Hepatocyte (in vitro differentiated cells): Measurements from ENCODE around the gene LRBA. TPM values are rescaled to one million over a fixed set of nuclear protein-coding genes. Genes with fewer than 3 reads are reported as not detected.

Source experiments
- polyA plus RNA-seq: library from polyadenylated mRNA; unstranded; fragments of >200 nt; fragmentation: Nextera tagmentation; extraction: Ambion mirVana; gene quantifications from 2 replicates; pipeline ENCODE4 v1.2.1, GENCODE V29; 2016
- small RNA-seq: library from RNA; depleted of rRNA; stranded (forward); fragments of <200 nt; gene quantifications from one replicate; pipeline ENCODE3, GENCODE V24; 2014
- total RNA-seq: library from RNA; depleted of rRNA; stranded (reverse); fragments of >200 nt; gene quantifications from 2 replicates; pipeline ENCODE4 v1.2.3, GENCODE V29; 2014

Gene LRBA
- total and polyA plus RNA-seq, 2 experiments from 2014 or later: 14.1 to 69.4 TPM

Small RNAs within 50 kb of the gene (small RNA-seq; reads per million reads assigned to genes)
- not detected for gene RNA5SP168

Other genes with a start within 250 kb of the LRBA start
- 4,013 and 4,409 TPM in 2 replicates for gene RPS3A, start 84.3 kb upstream of the LRBA start, total RNA-seq
- gene RPS3A, start 84.3 kb upstream of the LRBA start, polyA plus RNA-seq: 732 and 755 TPM in 2 replicates